GM18520 (cell line): ENCODE measurements around the gene SRRM2.
A peak's percentile ranks its signal among the peaks of the same experiment; 100 is the strongest.

ENCODE experiments used
- ATAC-seq: cut with Tn5 transposase; IDR thresholded peaks from one replicate; pipeline ENCODE4 v1.9.1; 2021; ENCODE audit not compliant: unreplicated experiment

Gene SRRM2

GRCh38 chr16:2775765-2776499 is 23.5 kb downstream of the SRRM2 start:
- ATAC-seq = no peak

DNA sequence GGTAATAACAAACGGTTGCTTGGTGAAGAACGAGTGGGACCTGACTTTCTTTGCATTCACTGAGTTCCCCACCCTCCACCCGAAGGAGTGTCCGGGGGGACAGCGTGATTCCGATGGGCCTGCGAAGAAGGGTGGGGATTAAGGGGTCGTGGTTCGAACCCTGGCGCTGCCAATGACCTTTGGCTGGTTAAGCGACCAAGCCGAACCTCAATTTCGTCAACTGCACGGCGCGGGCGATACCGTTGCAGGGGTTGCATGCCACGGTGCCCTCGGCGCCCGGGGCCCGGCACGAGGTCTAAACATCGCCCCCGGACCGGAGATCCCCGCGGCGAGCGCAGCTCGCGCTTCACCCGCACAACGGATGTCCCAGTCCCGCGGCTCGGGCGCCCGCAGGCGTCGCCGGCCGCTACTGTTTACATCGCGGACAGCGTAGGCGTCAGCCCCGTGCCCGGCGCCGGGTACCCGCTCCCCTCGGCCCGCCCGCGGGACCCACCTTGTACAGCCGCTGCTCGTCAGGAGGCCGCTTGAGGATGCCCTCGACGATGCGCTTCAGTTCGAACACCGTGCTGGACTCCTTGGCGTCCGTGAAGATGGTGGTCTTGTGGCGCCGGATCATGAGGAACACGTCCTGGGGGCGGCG is 24.2 kb downstream of the SRRM2 start:
- peak; percentile 16 for ATAC-seq

GRCh38 chr16:2777231-2777902 is 24.9 kb downstream of the SRRM2 start, which contains the start of gene ELOB:
TSS of gene ELOB (minus strand) at chr16:2777280. CDS start at chr16:2777239, 41 bp downstream.
- ATAC-seq = peak; percentile 77

- ATAC-seq = no peak
Measured at GRCh38 chr16:2777903-2778629, 25.6 kb downstream of the SRRM2 start.

- ATAC-seq = no peak
Measured at GRCh38 chr16:2778630-2778958, 26.2 kb downstream of the SRRM2 start.

DNA sequence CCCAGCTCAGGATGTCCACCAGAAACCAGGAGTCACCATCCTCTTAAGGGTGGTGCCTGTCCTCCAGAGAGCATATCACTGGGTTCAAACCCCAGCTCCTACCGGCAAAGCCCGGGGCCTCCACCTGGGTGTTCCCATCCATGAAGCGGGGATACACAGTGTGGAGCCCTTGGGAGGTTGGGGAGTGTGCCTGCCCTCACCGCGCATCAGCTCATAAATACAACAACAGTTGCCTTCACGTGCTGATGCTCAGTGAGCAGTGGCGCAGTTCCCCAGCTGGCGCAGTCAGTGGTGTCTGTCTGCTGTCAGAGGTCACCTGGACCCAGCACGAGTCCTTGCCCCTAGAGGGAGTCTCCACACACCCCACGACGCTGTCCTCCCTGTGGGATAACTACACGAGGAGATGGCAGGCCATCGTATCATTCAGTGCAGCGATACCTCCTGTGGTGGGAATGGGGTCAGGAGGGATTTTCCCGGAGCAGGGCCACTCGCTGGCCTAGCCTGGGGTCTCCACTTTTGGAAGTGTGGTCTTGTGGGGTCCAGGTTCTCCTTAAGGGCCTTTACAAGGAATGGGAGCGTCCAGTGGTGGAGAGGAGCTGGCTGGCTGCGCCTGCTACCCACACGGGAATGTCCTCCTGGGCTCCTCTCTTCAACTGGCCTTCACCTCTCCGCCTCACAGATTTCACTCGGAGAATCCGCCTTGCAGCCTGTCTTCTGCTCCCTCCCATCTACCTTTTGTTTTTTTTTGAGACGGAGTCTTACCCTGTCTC is 26.9 kb downstream of the SRRM2 start:
- no peak for ATAC-seq

DNA sequence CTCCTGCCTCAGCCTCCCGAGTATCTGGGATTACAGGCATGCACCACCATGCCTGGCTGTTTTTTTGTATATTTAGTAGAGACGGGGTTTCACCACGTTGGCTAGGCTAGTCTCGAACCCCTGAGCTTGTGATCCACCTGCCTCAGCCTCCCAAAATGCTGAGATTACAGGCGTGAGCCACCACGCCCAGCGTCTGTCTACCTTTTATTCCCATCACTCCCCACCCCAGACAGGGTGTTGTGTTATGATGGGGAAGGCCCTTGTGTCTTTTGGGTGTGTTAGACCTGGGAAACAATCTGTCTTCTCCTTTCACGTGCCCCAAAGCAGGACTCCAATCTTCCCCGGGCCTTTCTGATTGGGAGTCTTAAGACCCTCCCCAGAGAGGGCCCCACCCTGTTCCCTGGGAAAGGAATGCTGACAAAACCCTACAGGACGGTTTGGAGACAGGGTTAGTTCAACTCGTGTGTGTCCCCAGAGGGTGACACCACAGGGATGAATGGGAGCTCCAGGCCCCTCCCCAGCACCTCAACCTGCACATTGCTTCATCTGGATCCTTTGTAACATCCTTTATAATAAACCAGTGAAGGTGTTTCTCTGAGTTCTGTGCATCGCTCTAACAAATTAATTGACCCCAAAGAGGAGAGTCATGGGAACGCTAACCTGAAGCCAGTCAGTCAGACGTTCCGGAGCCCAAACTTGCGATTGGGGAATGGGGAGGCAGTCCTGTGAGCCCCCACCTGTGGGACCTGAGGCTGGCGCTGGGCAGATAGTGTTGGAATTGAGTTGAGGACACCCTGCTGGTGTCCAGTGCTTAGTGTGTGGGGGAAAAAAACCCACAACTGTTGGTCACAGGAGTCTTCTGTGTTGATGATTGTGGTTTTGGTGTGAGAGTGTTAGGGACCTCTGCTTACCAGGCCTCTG is 27.8 kb downstream of the SRRM2 start:
- no peak for ATAC-seq

DNA sequence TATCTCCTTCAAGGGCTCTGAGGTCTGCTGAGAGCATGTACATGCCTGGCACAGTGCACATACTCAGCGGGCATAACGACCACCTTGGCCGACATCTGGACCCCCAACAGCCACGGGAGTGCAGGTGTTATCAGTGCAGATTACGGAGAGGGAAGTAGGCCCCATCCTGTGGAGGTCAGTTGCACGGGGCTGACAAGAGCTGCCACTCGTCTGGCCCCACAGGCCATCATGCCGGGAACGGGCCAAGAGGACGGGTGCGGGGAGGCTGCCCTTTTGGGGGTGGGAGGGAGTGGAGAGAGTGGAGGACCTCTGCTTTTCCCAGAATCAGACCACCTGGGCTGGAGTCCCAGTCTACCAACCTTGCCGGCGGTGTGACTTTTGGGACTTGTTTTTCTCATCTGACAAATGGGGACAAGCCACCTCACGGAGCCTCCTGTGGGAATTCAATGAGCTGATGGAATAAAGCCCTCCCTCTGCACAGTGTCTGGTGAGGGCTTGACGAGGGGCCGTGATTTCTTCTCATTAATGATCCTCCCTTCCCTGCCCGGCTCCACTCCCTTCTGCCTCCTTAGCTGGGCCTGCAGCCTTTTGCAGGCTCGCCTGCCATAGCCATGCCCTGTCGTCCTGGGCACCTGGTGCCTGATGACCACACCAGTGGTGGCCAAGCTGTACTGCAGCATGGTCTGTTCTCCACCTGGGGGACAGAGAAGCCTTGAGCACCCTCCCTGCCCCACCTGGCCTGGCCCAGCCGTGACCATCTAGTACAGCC is 30.3 kb downstream of the SRRM2 start:
- ATAC-seq = no peak

- ATAC-seq = no peak
Measured at GRCh38 chr16:2783581-2784357, 31.3 kb downstream of the SRRM2 start.

DNA sequence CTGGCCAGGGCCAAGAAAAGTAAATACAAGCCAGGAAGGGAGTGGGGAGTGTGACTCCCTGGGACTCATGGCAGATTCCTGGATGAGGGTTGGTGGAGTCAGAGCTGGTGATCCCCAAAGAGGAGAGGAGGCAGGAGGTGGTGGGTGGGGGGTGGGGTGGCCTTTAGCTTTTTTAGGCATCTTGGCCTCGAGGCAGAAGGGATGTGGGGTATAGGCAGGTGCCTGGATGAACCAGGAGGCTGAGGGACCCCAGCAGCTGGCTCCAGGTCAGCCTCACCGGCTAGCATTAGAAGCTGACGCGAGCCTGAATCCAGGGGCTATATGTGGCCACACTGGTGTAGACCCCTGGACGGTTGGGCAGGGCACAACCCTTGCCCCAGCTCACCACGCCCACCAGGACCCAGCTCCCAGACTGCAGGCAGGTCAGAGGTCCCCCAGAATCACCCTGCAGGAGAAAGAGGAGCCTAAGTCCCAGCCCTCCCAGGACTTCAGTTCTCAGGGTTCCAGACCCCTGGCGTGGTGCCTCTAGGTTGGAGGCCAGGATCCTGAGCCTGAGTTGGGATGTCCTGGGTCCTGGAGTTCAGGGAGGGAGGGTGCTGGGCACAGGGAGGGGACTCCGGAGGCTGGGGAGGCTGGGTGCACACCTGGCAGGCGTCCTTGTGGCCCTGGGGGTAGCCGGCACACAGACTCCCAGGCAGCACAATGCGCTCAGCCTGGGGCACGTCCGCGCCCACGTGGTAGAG is 32.1 kb downstream of the SRRM2 start:
- ATAC-seq = no peak

DNA sequence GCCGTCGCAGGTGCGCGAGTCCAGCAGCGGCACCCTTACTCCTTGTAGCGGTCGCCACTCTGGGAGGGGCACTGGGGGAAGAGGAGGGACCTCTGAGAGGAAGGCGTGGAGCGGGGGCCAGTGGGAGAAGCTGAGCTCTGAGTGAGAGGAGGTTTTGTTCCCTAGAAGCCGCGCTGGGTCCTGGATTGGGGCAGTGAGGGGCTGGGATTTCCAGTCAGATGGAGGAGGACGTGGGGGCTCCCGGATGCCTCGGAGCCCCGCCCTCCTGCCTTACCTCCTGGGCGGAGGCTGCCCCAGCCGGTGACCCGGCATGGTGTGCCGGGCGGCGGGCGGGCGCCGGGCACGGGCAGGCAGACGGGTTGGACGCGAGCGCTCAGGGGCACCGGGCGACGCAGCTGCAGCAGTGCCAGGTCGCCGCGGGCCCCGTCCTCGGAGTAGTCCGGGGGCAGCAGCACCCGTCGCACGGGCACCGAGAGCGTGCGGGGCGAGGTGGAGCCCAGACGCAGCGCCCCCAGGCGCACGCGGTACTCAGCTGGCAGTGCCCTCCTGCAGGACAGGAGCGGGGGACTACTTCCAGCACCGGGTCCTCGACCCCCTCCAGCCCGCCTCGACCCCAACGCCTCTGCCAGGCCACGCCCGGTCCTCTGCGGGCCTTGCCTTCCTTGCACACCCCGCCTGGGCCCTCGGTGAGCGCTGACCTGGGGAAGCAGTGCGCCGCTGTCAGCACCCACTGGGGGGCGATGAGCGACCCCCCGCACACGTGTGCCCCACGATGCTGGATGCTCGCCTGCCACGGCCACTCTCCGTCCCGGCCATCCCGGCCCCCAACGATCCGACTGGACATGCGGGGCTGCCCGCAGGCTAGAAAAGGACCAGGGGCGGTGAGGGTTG is 32.9 kb downstream of the SRRM2 start:
- no peak for ATAC-seq

DNA sequence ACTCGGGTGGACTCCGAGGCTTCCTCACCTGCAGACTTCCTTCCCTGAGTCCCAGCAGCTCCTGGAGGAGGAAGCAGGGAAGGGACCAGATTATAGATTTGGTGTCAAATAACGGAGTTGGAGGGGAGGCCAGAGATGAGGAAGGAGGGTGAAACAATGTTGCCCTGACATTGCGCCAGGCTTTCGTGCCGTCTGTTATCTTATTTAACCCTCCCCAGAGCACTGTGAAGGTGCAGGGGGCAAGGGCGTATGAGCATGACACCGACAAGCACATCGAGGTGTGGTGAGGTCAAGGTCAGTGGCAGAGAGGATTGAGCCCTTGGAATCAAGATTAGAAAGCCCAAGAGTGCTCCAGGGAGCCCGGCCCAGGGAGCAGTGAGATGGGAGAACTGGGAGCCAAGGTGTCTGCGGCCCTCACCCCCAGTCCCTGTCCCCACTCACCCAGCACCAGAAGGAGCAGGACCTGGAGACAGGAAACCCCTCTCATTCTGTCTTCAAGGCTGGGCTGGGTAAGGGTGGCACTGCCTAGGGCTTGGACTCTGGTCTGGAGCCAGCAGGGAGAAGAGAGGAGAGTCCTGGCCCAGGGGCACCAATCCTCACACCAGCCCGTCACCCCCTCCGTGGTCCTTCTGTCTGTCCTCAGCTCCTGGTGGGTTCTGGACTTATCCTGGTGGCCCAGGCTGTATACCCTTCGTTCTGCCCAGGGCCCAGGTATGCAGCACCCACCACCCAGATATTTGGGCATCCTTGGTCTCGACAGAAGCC is 33.8 kb downstream of the SRRM2 start:
- ATAC-seq = no peak

DNA sequence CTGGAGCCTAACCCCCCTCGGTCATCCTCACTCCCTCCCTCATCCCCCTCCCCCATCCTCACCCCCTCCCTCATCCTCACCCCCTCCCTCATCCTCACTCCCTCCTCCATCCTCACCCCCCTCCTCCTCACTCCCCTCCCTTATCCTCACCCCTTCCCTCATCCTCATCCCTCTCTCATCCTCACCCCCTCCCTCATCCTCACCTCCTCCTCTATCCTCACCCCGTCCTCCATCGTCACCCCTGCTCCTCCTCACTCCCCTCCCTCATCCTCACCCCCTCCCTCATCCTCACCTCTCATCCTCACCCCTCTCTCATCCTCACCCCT is 34.4 kb downstream of the SRRM2 start:
- no peak for ATAC-seq

DNA sequence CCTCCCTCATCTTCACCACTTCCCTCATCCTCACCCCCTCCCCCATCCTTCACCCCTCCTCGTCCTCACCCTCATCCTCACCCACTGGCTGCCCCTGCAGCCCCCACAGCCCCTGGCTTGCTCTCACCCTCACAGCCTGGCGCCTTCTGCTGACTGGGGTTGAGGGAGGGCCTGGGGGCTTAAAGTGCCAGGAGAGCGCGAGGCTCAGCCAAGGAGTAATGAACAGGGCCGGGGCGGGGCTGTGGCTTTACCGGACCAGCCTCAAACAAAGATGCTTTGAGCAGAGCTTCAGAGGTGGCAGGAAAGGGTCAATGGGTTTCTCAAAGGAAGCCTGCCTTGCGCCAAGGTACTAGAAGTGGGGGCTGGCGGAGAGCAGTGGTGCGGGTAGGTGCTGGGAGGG is 35.0 kb downstream of the SRRM2 start, which contains the start of gene PRSS33:
TSS of gene PRSS33 (minus strand) at position 155 of the 400 bp plus-strand sequence. CDS start 1,013 bp downstream, outside the sequence.
- ATAC-seq = no peak

DNA sequence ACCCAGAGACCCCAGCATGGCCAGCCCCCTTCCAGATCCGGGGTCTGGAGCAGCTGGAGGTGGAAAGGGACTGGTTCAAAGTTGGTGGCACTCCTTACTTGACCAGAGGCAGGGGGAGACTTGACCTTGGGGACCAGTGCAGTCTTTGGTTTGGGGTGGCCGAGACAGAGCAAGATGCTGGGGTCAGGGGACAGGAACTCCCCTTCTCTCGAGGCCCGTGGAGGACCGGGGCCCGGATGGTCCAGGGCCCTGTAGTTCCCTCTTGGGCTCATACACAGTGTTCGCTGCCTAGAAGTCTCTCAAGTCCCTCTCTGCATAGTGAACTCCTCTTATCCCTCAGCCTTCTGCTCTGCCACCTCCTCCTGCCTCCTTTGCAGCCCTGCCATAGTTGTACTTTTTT is 35.5 kb downstream of the SRRM2 start:
- ATAC-seq = no peak

DNA sequence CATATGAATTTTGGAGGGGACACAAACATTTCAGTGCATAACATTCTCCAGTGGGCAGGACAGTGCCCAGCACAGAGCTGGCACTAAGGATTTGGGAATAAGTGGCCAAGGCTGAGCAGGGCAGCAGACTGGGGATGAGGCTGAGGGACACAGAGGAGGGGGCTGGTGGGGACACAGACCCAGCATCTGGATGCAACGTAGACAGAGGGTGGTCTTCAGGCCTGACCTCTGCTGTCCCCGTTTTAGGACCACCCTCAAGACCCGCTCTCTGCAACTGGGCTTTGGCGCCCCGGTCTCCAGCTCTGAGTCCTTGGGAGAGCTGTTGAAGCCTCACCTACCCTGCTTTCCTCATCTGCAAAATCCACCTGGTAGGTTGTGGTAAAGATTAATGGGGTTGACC is 38.2 kb downstream of the SRRM2 start:
- ATAC-seq = no peak
